NCI-H2227 (cell line): ENCODE measurements around the gene SLC26A1.

Experiments used
- DNase-seq: peaks from one replicate; lab custom pipeline; 2025; ENCODE audit not compliant: unreplicated experiment; lab: John Stamatoyannopoulos, UW

Gene SLC26A1

DNA sequence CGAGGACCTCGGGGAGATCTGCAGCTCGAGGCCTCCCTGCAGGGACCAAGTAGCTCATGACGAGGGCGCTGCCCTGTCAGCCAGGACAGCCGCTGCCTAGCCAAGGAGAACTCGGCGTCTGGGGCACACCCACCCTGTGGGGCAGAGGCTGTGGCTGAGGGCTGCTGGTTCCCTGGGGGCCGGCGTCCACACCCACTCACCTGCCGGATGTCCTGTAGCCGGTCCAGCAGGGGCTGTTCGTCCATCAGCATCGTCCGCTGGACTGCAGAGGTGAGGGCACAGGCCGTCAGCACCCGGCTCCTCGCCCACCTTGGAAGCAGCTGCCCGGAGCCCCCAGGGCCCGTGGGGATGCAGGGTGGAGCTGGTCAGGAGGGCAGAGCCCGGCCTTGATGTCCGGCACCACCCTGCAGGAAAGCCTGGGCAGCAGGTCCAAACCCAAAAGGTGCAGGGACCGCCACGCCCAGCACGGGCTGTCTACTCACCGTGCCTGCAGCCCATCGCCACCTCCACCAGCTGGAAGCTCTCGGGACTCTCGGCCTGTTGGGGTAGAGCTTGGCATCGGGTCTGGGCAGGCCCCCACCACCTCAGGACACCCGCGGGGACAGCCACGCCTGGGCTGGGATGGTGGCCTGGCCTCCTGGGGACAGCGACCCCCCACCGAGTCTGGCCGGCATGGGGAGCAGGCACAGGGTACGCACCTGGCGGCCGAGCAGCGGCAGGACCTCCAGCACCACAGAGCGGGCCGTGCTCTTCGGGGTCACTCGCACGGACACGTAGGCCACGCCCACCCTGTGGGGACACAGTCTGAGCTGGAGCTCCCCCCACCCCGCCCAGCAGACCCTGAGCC lies 26.7 kb downstream of the SLC26A1 start:
- no peak for DNase-seq

DNA sequence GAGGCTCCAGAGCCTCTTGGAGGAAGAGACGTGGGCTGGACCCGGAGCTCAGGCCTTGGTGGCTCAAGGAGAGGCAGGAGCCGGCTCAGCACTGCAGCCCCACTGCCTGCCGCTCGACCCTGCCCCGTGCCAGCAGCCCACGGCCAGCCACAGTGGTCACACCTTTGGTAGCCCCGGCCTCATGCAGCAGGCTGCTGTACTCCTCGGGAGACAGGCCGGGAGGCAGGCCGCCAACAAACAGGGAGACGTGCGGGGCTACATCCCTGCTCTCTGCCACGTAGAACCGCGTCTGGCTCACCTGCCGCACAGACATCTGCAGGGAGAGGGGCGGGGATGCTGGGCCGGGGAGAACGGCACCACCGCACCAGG lies 27.5 kb downstream of the SLC26A1 start:
- no peak for DNase-seq

GRCh38 chr4:965048-965765 lies 28.0 kb downstream of the SLC26A1 start:
- DNase-seq = no peak

DNA sequence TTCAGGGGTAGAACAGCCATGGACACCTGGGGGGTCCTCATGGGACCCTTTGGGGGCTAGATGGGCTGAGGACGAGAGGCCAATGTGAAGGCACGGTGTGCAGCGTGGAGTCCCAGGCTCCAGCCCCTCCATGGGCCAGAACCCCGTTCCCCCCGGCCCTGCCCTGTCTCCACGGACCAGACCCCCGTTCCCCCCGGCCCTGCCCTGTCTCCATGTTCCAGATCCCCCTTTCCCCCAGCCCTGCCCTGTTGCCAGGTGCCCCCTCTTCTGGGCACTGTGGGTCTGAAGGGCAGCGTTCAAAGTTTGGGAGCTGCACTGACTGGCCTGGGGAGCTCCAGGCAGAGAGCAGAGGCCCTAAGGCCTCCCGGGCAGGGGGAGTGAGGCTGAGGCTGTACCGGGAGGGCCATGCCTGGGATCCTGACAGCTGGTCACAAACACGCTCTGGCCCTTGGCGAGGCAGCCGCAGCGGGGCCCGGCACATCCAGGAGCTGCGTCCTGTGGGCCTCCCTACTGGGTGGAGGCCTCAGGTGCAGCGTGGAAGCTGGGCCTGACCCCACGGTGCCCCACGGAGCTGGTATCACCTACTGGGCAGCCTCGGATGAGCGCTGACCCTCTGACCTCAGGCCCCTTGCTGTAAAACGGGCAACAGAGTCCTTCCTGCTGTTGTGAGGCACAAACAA lies 28.7 kb downstream of the SLC26A1 start:
- no peak for DNase-seq

- DNase-seq = no peak
Observed at GRCh38 chr4:963276-964225, 29.7 kb downstream of the SLC26A1 start.

- no peak for DNase-seq
Observed at GRCh38 chr4:962231-963208, 30.7 kb downstream of the SLC26A1 start.

DNA sequence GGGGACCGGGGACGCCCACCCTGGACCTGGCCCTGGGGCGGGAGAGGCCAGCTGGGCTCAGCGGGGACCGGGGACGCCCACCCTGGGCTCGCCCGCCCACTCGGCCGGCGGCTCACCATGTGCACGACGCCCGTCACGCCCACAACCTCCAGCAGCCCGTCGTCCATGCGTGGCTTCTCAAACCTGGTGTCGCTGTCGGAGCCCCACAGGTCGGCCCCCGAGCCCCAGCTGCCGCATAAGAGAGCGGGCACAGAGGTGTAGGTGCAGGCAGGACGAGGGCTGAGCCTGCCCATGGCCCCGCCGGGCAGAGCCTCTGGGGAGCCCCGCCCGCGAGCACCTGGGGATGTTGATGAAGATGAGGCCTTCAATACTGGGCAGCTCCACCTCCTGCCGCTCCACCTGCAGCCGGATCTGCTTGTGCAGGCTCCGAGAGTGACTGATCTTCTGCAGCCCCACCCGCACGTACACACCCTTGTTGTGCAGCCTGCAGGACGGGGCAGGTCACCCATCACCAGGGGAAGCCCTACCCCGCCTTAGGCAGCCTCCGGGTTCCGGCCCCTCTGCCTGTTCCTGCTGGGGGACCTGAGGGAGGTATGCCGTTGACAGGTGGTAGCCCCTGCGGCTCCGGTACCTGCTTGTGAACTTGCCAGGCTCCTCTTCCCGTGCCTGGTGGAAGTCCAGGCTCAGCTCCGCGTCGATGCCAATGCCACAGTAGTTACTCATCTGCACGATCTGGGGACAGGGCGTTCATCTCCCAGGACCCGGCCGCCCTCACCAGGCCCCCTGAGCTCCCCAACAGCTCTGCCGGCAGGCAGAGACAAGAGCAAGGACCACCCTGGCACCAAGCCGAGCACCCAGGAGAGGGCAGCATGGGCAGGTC lies 31.6 kb downstream of the SLC26A1 start:
- DNase-seq = no peak

- DNase-seq = no peak
Observed at GRCh38 chr4:960636-961350, 32.4 kb downstream of the SLC26A1 start.

DNA sequence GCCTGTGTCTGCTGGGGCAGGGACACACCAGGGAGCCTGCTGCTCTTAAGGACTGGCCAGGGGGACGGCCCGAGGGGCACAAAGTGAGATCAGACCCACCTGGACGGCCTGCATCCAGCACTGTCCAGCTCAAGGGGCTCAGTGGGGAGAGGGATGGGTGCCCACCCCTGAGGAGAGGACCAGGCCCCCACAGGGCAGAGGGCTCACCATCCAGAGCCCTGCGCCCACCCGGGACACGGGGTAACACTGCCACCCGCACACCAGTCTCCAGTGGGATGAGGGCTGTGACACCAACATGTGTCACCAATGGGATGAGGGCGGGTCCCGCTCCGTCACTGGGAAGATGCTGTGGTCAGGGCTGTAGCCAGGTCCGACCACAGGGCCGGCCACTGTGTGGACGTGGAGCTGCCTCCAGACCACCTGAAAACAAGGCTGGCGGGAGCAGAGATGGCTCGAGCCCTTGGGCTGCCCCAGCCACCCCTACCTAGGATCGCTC lies 33.0 kb downstream of the SLC26A1 start:
- no peak for DNase-seq

GRCh38 chr4:959338-960139 lies 33.7 kb downstream of the SLC26A1 start:
- DNase-seq = no peak

GRCh38 chr4:958696-959337 lies 34.4 kb downstream of the SLC26A1 start:
- no peak for DNase-seq

- no peak for DNase-seq
Observed at GRCh38 chr4:958314-958665, 34.9 kb downstream of the SLC26A1 start.

DNA sequence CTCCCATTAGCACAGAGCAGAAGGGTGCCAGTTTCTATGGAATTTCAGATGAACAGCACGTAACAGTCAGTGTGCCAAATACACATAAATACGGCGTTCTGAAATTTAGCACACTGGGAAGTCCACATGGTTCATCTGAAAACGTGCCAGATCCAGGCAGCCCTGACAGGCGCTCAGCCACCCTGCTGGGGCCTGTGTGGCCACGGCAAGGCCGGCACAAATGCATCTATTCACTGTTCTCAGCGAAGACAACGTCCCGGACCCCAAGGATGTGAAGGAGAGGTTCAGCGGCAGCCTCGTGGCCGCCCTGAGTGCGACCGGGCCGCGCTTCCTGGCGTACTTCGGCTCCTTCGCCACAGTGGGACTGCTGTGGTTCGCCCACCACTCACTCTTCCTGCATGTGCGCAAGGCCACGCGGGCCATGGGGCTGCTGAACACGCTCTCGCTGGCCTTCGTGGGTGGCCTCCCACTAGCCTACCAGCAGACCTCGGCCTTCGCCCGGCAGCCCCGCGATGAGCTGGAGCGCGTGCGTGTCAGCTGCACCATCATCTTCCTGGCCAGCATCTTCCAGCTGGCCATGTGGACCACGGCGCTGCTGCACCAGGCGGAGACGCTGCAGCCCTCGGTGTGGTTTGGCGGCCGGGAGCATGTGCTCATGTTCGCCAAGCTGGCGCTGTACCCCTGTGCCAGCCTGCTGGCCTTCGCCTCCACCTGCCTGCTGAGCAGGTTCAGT lies 35.5 kb downstream of the SLC26A1 start:
- DNase-seq = no peak

- DNase-seq = no peak
Observed at GRCh38 chr4:957231-957580, 36.0 kb downstream of the SLC26A1 start.

- no peak for DNase-seq
Observed at GRCh38 chr4:956531-957230, 36.5 kb downstream of the SLC26A1 start.
